ENCODE measurements around the gene SSTR3. TPM values are rescaled to one million over a fixed set of nuclear protein-coding genes. Genes with fewer than 3 reads are reported as not detected.

The SSTR3 gene
- total and polyA plus RNA-seq, 2 donors (not counting 1 experiment from before 2014, with no cell fraction given): 0.64 to 0.98 TPM

GRCh38 chr22:37237371-37238268, 25.3 kb upstream of the SSTR3 start:
- no peak for TF ChIP-seq CTCF (IDR thresholded peaks at IDR 0.05)
- TF ChIP-seq EZH2 (IDR thresholded peaks at IDR 0.05; ENCODE audit: borderline replicate concordance, insufficient read depth, low read depth, low read length, poor library complexity, severe bottlenecking): no peak
- H3K27ac Mint-ChIP-seq: peak overlapping the region; percentile 85
- H3K27me3 Mint-ChIP-seq: no peaks in the 10 kb centered on the region
- ATAC-seq (ENCODE audit: low read depth) (no peak), DNase-seq (no peak)
- peaks cover 2 to 91% of the 10 kb centered on the region in 2 experiments for H3K36me3 ChIP-seq (replicated peaks in 1 of 2; ENCODE audit: control extremely low read depth in 1 of 2, control insufficient read depth in 1 of 2, extremely low read depth in 1 of 2, insufficient read depth in 2 of 2, low read length in 1 of 2)
- H3K9me3 ChIP-seq (ENCODE audit: control extremely low read depth in 1 of 3, control insufficient read depth in 2 of 3, insufficient read depth in 1 of 3, low read length in 2 of 3): no peaks in the 10 kb centered on the region
- peak overlapping the region; percentile 46 to 86 for H3K27ac ChIP-seq (ENCODE audit: low read length in 2 of 2)
- peak overlapping the region; percentile 44 for H3K4me2 ChIP-seq (replicated peaks; ENCODE audit: low read depth, low read length, poor library complexity, severe bottlenecking)
- H4K20me1 ChIP-seq (ENCODE audit: control insufficient read depth, insufficient read depth, low read length, poor library complexity, severe bottlenecking): peaks cover 92% of the 10 kb centered on the region
- intact Hi-C loops (cut with micrococcal nuclease): no loop called here
- H2AFZ ChIP-seq (ENCODE audit: insufficient read depth, low read depth, low read length, poor library complexity, severe bottlenecking): no peak overlapping the region
- no peak overlapping the region for H3K9ac ChIP-seq (ENCODE audit: low read length)
- H3K9me3 Mint-ChIP-seq (ENCODE audit: insufficient read depth): no peaks in the 10 kb centered on the region
- WGBS (ENCODE audit: insufficient coverage): 88% methylated on average over 18 of the region's 20 CpGs
- CTCF ChIA-PET: interaction anchor here (1.2 to 17.0 kb wide), 10 partner anchors 8 to 221 kb away, joined by 3 to 377 read pairs (median 6); no protein-coding TSS in a partner anchor
- POLR2A ChIA-PET: no interaction called here
- H3K4me3 Mint-ChIP-seq: peak overlapping the region; percentile 72
- H3K4me3 ChIP-seq (ENCODE audit: control extremely low read depth in 1 of 5, extremely low read depth in 1 of 5, insufficient read depth in 1 of 5, low read depth in 2 of 5, low read length in 4 of 5): no peak overlapping the region
- peaks cover 85 to 97% of the 10 kb centered on the region in 2 donors for H3K4me1 ChIP-seq (ENCODE audit: control insufficient read depth in 2 of 2, insufficient read depth in 2 of 2, low read length in 2 of 2)
- peaks cover 93% of the 10 kb centered on the region for H3K79me2 ChIP-seq (ENCODE audit: control insufficient read depth, insufficient read depth, low read length)
- H3K4me1 Mint-ChIP-seq: peaks cover 96% of the 10 kb centered on the region
- no peaks in the 10 kb centered on the region for H3K27me3 ChIP-seq (replicated peaks in 1 of 4; ENCODE audit: control extremely low read depth in 1 of 4, control insufficient read depth in 3 of 4, insufficient read depth in 4 of 4, low read length in 3 of 4)

Data from B cell (primary cell).